MM.1S (cell line): ENCODE results near the gene DOK1.

Experiments used
- DNase-seq: peaks from one replicate; pipeline ENCODE4 v3.0.0-alpha.2; 2015
- H2AFZ ChIP-seq: fragments of 300-600 bp; sonication (generic); 2 replicates; pipeline ENCODE4 v1.6.0; 2016; ENCODE audit warnings: antibody characterized with exemption, low read length
- H3F3A ChIP-seq: fragments of 300-600 bp; sonication (generic); 2 replicates; pipeline ENCODE4 v1.6.1; 2016; ENCODE audit warnings: mild to moderate bottlenecking, antibody characterized with exemption, low read length, moderate library complexity, mixed read lengths; ENCODE audit not compliant: insufficient read depth
- H3K27ac ChIP-seq: fragments of 300-600 bp; sonication (generic); 2 replicates; pipeline ENCODE4 v1.5.1; 2016; ENCODE audit warnings: mild to moderate bottlenecking, low read length
- H3K27me3 ChIP-seq: fragments of 300-600 bp; sonication (generic); replicated peaks from 2 replicates; pipeline ENCODE4 v1.6.0; 2016; ENCODE audit warnings: low read length; ENCODE audit not compliant: insufficient read depth
- H3K36me3 ChIP-seq: fragments of 300-600 bp; sonication (generic); replicated peaks from 2 replicates; pipeline ENCODE4 v1.6.1; 2016; ENCODE audit warnings: mild to moderate bottlenecking, low read length, mixed read lengths; ENCODE audit not compliant: insufficient read depth
- H3K4me1 ChIP-seq: fragments of 300-600 bp; sonication (generic); 2 replicates; pipeline ENCODE4 v1.6.1; 2016; ENCODE audit warnings: low read length, mixed read lengths
- H3K4me2 ChIP-seq: fragments of 300-600 bp; sonication (generic); 2 replicates; pipeline ENCODE4 v1.6.0; 2016; ENCODE audit warnings: low read depth, low read length
- H3K4me3 ChIP-seq: fragments of 300-600 bp; sonication (generic); 2 replicates; pipeline ENCODE4 v1.5.1; 2016; ENCODE audit warnings: low read length, mixed read lengths
- H3K79me2 ChIP-seq: fragments of 300-600 bp; sonication (generic); 2 replicates; pipeline ENCODE4 v1.6.1; 2016; ENCODE audit warnings: mixed run types, low read length, mixed read lengths
- H3K9ac ChIP-seq: fragments of 300-600 bp; sonication (generic); 2 replicates; pipeline ENCODE4 v1.6.1; 2016; ENCODE audit warnings: low read length, mixed read lengths
- H3K9me2 ChIP-seq: fragments of 300-600 bp; sonication (generic); replicated peaks from 2 replicates; pipeline ENCODE4 v1.6.1; 2016; ENCODE audit warnings: mild to moderate bottlenecking, low read length, mixed read lengths; ENCODE audit not compliant: insufficient read depth
- H3K9me3 ChIP-seq: fragments of 300-600 bp; sonication (generic); replicated peaks from 2 replicates; pipeline ENCODE4 v1.6.1; 2016; ENCODE audit warnings: mild to moderate bottlenecking, low read length, mixed read lengths; ENCODE audit not compliant: insufficient read depth
- H4K20me1 ChIP-seq: fragments of 300-600 bp; sonication (generic); 2 replicates; pipeline ENCODE4 v1.6.1; 2016; ENCODE audit warnings: mild to moderate bottlenecking, low read length, moderate library complexity, mixed read lengths; ENCODE audit not compliant: insufficient read depth
- CTCF ChIP-seq: fragments of 300-600 bp; sonication (generic); IDR thresholded peaks from 2 replicates; pipeline ENCODE4 v1.5.1; 2016; ENCODE audit warnings: antibody characterized with exemption, low read length, mixed read lengths
- EZH2 ChIP-seq: fragments of 300-600 bp; sonication (generic); optimal IDR thresholded peaks from 2 replicates; pipeline ENCODE3; 2017; ENCODE audit warnings: low read depth, mild to moderate bottlenecking, antibody characterized with exemption, low read length, mixed read lengths
- EZH2phosphoT487 ChIP-seq: fragments of 300-600 bp; sonication (generic); IDR thresholded peaks from 2 replicates; pipeline ENCODE4 v1.6.1; 2018; ENCODE audit warnings: antibody characterized with exemption, low read length

The DOK1 gene

GRCh38 chr2:74534411-74534810 lies 20.1 kb upstream of the DOK1 start:
- no peaks in the 10 kb centered on the region for H4K20me1 ChIP-seq
- no peaks in the 10 kb centered on the region for H3K36me3 ChIP-seq
- no peak overlapping the region for H3K4me2 ChIP-seq
- H3K9me3 ChIP-seq: no peaks in the 10 kb centered on the region
- DNase-seq: no peak
- peaks cover 2% of the 10 kb centered on the region; the same call in 1 of the 2 replicates for H3F3A ChIP-seq
- H3K9me2 ChIP-seq: no peaks in the 10 kb centered on the region
- H3K27me3 ChIP-seq: peaks cover 12% of the 10 kb centered on the region; the same call in 1 of the 2 replicates
- peaks cover 5% of the 10 kb centered on the region; the same call in 1 of the 2 replicates for H3K4me1 ChIP-seq
- no peak overlapping the region for H2AFZ ChIP-seq
- H3K27ac ChIP-seq: no peak overlapping the region
- H3K79me2 ChIP-seq: peaks cover 18% of the 10 kb centered on the region
- no peak overlapping the region for H3K4me3 ChIP-seq
- TF ChIP-seq EZH2phosphoT487 (no peak), CTCF (no peak), EZH2 (no peak)
- no peak overlapping the region for H3K9ac ChIP-seq

- no peak for TF ChIP-seq EZH2
- TF ChIP-seq EZH2phosphoT487: no peak
- H3K79me2 ChIP-seq: peaks cover 10% of the 10 kb centered on the region; the same call in 1 of the 2 replicates
- no peak overlapping the region for H3K9ac ChIP-seq
- no peaks in the 10 kb centered on the region for H4K20me1 ChIP-seq
- H3K4me1 ChIP-seq: peaks cover 5% of the 10 kb centered on the region; the same call in 1 of the 2 replicates
- H3K4me3 ChIP-seq: no peak overlapping the region
- no peak overlapping the region for H3K27ac ChIP-seq
- H3K36me3 ChIP-seq: no peaks in the 10 kb centered on the region
- no peaks in the 10 kb centered on the region for H3K9me2 ChIP-seq
- no peak overlapping the region for H3K4me2 ChIP-seq
- H3K27me3 ChIP-seq: peaks cover 12% of the 10 kb centered on the region; the same call in 1 of the 2 replicates
- DNase-seq: no peak
- peaks cover 1% of the 10 kb centered on the region; the same call in 1 of the 2 replicates for H3F3A ChIP-seq
- H2AFZ ChIP-seq: no peak overlapping the region
- no peaks in the 10 kb centered on the region for H3K9me3 ChIP-seq
Measured at GRCh38 chr2:74535440-74535965, 19.0 kb upstream of the DOK1 start.

- Histone ChIP-seq H3K9me2 (no peaks in the 10 kb centered on the region), H3K27ac (no peak overlapping the region), H3K4me1 (no peaks in the 10 kb centered on the region), H2AFZ (no peak overlapping the region), H3K4me2 (no peak overlapping the region), H4K20me1 (no peaks in the 10 kb centered on the region), H3K79me2 (0 out of 2 replicates have a peak, but pooled peaks cover 3% of the 10 kb centered on the region), H3K4me3 (no peak overlapping the region), H3K9me3 (no peaks in the 10 kb centered on the region), H3K9ac (no peak overlapping the region), H3K36me3 (no peaks in the 10 kb centered on the region), H3K27me3 (peaks cover 12% of the 10 kb centered on the region; the same call in 1 of the 2 replicates), H3F3A (no peaks in the 10 kb centered on the region)
- TF ChIP-seq EZH2 (no peak), EZH2phosphoT487 (no peak), CTCF (no peak)
- no peak for DNase-seq
Measured at GRCh38 chr2:74536166-74536950, 18.2 kb upstream of the DOK1 start.
